Sigmoid colon (tissue), 7 donors: ENCODE data around the gene ATP1A1. TPM values are rescaled to one million over a fixed set of nuclear protein-coding genes. Genes with fewer than 3 reads are reported as not detected.

Experiments
- DNase-seq: peaks from one replicate; pipeline ENCODE4 v3.0.0-alpha.2; 2019
- H3K27ac ChIP-seq, 4 donors: fragments of 200-600 bp; sonication (generic); one replicate each; pipeline ENCODE4 v1.5.1; 2016 to 2019; ENCODE audit warnings: mild to moderate bottlenecking in 1 of 4
- H3K27me3 ChIP-seq, 3 donors: fragments of 200-600 bp; sonication (generic); one replicate each; pipeline ENCODE4 v1.5.1; 2019; ENCODE audit warnings: mild to moderate bottlenecking in 1 of 3
- H3K36me3 ChIP-seq, 4 donors: fragments of 200-600 bp; sonication (generic); one replicate each; pipeline ENCODE4 v1.5.1; 2016 to 2019
- H3K4me1 ChIP-seq, 4 donors: fragments of 200-600 bp; sonication (generic); one replicate each; pipeline ENCODE4 v1.5.1; 2017 to 2019
- H3K4me3 ChIP-seq, 4 donors: fragments of 200-600 bp; sonication (generic); one replicate each; pipeline ENCODE4 v1.5.1; 2017 to 2019; ENCODE audit warnings: mild to moderate bottlenecking in 2 of 4, moderate library complexity in 1 of 4
- H3K9me3 ChIP-seq, 4 donors: fragments of 200-600 bp in 3 of 4; sonication (generic) in 3 of 4; one replicate each; pipeline versions ENCODE4 v1.5.1 to v1.6.1; 2013 to 2019
- EP300 ChIP-seq, 4 donors: sonication (generic); formaldehyde crosslinking; IDR thresholded peaks; one replicate each; pipeline ENCODE4 v1.6.1; 2017; ENCODE audit warnings: antibody characterized with exemption in 4 of 4
- POLR2A ChIP-seq, 2 donors: fragments of 450-650 bp; IDR thresholded peaks; one replicate each; pipeline ENCODE4 v1.6.1; 2016; ENCODE audit warnings: antibody characterized with exemption in 2 of 2, mild to moderate bottlenecking in 2 of 2, moderate library complexity in 2 of 2
- POLR2AphosphoS5 ChIP-seq, 4 donors: sonication (generic); formaldehyde crosslinking; IDR thresholded peaks; one replicate each; pipeline ENCODE4 v1.6.1; 2017; ENCODE audit warnings: antibody characterized with exemption in 4 of 4
- WGBS, 2 donors: extraction: QIAGEN DNeasy Blood & Tissue Kit; methylation state at CpG; one replicate each; pipeline ENCODE4 v1.1.7; 2013; 5-methylcytosine and 5-hydroxymethylcytosine counted together
- intact Hi-C: fragments of 100-400 bp; cut with DNase I; formaldehyde crosslinking; loops from one replicate; pipeline ENCODE4 v1.15.1; 2023
- polyA plus RNA-seq, 3 donors: library from polyadenylated mRNA; stranded (reverse); fragments of 200-250 nt; gene quantifications; one replicate each; pipeline ENCODE4 v1.2.3, GENCODE V29; 2013
- total RNA-seq, 4 donors: library from RNA; depleted of rRNA; stranded (reverse); fragments of >200 nt; gene quantifications; one replicate each; pipeline ENCODE4 v1.1.0, GENCODE V29; 2016
- TF ChIP-seq, protein P1 (sequence below), 4 experiments: fragments of 450-650 bp in 3 of 4; fragments of 200-600 bp in 1 of 4; IDR thresholded peaks; one replicate each; pipeline ENCODE4 v1.5.1; 2016 to 2019; ENCODE audit warnings: antibody characterized with exemption in 4 of 4, mild to moderate bottlenecking in 3 of 4, moderate library complexity in 2 of 4
- donor health status: healthy with polysubstance abuse.
- donor health status: Bipolar disorder and iron deficiency.
- donor health status: healthy.

ATP1A1 gene
- total and polyA plus RNA-seq, 7 donors, result 88.6 to 1,099 (median 101) TPM

DNA sequence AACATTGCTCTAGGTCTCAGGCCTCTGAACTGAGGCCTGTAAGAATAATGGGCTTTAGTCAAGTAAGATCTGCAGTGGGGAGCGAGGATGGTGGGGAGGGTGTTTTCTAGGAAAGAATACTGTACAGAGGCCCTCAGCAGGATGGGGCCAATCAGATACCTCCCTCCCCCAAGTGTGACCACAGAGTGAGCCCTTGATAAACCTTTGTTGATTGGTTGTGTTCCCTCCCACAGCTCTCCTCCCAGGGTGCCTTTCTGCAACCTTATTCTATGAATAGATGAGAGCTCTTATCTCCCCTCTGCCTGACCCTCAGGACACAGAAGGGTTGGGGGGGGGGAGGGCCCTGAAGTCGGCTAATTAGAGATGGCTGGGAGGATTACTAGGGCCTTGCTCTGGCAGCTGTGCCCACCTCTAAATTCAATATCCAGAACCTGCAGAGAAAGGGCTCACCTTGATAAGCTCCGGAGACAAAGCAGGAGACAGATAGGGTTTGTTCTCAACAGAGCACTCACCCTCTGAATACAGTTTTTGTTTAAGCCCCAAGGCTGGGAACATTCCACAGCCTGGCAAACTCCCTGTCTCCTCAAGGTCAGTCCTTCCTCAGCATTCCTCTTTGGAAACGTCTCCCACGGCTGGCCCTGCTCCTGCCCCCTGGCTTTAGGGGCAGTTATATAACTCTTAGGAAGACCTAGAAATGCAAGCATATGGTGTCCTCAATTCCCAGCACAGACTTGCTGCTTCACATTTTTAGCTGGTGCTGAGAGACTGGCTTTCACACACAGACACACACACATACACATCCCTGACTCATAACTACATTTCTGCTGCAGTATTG lies 42.9 kb downstream of the ATP1A1 start:
- Histone ChIP-seq H3K27ac (no peak overlapping the region), H3K9me3 (no peaks in the 10 kb centered on the region), H3K27me3 (no peaks in the 10 kb centered on the region), H3K4me3 (no peak overlapping the region), H3K36me3 (no peaks in the 10 kb centered on the region), H3K4me1 (peaks cover 0 to 17% (median 12%) of the 10 kb centered on the region in 4 donors)
- intact Hi-C loops, result loop anchor here (5.0 kb wide), 1 partner anchor 156 kb away; the partner anchor contains the start of gene CD58
- no peak for DNase-seq
- 67 to 76% methylated on average over 5 of the region's 5 CpGs for WGBS, 2 donors
- TF ChIP-seq EP300 (IDR thresholded peaks at IDR 0.05) (no peak), POLR2A (IDR thresholded peaks at IDR 0.05) (no peak)
- TF ChIP-seq, protein P1, sequence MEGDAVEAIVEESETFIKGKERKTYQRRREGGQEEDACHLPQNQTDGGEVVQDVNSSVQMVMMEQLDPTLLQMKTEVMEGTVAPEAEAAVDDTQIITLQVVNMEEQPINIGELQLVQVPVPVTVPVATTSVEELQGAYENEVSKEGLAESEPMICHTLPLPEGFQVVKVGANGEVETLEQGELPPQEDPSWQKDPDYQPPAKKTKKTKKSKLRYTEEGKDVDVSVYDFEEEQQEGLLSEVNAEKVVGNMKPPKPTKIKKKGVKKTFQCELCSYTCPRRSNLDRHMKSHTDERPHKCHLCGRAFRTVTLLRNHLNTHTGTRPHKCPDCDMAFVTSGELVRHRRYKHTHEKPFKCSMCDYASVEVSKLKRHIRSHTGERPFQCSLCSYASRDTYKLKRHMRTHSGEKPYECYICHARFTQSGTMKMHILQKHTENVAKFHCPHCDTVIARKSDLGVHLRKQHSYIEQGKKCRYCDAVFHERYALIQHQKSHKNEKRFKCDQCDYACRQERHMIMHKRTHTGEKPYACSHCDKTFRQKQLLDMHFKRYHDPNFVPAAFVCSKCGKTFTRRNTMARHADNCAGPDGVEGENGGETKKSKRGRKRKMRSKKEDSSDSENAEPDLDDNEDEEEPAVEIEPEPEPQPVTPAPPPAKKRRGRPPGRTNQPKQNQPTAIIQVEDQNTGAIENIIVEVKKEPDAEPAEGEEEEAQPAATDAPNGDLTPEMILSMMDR (IDR thresholded peaks at IDR 0.05), result no peak

DNA sequence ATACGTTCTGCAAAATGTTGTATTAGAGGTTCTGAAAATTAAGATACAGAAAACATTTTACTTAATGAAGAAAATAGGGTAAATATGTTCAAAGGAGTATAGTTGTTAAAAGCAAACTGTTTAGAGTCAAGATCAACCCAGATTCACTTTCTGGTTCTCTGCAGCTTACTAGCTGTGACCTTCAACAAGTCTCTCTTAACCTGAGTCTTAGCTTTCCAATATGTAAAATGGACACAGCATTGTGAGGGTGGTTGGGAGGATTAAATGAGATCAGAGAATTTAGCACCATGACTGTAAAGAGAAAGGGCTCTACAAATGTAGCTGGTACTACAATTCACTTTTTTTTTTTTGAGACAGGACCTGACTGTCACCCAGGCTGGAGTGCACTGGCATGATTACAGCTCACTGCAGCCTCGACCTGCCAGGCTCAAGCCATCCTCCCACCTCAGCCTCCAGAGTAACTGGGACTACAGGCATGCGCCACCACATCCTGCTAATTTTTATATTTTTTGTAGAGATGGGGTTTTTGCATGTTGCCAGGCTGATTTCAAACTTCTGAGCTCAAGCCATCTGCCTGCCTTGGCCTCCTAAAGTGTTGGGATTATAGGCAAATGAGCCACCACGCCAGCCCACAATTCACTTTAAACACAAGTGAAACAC lies 43.9 kb downstream of the ATP1A1 start:
- no peaks in the 10 kb centered on the region for H3K36me3 ChIP-seq
- no peak for DNase-seq
- no peak overlapping the region for H3K4me3 ChIP-seq
- H3K4me1 ChIP-seq, result peaks cover 0 to 17% (median 12%) of the 10 kb centered on the region in 4 donors
- no peaks in the 10 kb centered on the region for H3K9me3 ChIP-seq
- TF ChIP-seq, protein P1 (IDR thresholded peaks at IDR 0.05), result no peak
- TF ChIP-seq EP300 (IDR thresholded peaks at IDR 0.05) (no peak), POLR2AphosphoS5 (IDR thresholded peaks at IDR 0.05) (no peak), POLR2A (IDR thresholded peaks at IDR 0.05) (no peak)
- no peak overlapping the region for H3K27ac ChIP-seq
- no peaks in the 10 kb centered on the region for H3K27me3 ChIP-seq
- WGBS, 2 donors, result 85 to 87% methylated on average over 4 of the region's 4 CpGs
- intact Hi-C loops, result loop anchor here (5.0 kb wide), 1 partner anchor 155 kb away; the partner anchor contains the start of gene CD58

- WGBS, 2 donors, result 27 to 64% methylated on average over 6 of the region's 6 CpGs
- intact Hi-C loops, result loop anchor here (2.0 to 5.0 kb wide), 2 partner anchors 39 to 155 kb away; partner anchors contain the start of gene CD58
These were observed 44.6 kb downstream of the ATP1A1 start for GRCh38 chr1:116417678-116418077.

DNA sequence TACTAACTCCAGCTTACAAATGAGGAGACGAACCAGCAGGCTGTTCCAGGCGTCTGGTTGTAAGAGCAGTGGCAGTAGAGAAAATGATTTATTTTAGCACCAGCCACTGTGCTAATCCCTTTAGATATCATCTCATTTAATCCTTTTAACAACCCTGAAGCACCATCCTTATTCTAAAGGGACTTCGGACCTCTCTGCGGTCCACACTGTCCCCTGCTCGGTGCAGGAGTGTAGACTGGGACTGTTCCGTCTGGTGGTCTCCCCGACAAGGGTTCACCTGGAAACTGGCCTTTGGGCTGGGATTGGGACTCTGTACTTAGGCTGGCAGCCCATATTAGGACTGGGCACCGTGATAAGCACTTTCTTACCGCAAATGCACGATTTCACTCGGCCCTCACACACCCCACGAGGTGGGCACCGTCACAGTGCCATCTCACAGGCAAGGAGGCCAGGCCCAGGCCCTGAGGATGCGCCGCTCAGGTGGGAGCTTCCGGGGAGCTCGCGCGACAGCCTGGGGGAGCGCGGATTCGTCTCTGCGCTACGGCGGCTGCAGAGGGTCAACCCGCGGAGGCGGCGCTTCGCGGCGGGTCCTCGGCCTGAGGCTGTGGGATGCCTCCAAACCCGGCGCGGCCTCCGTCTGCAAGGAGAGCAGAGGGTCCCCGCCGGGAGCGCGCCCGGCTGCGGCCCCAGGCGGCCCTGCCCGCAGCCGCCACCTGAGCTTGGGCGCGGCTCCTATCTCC lies 45.2 kb downstream of the ATP1A1 start:
- 0 to 2% methylated on average over 48 of the region's 48 CpGs for WGBS, 2 donors

More at GRCh38 chr1:116417678-116418077, 44.6 kb downstream of the ATP1A1 start:
- Histone ChIP-seq H3K36me3 (no peaks in the 10 kb centered on the region), H3K4me1 (peaks cover 0 to 17% (median 12%) of the 10 kb centered on the region in 4 donors), H3K27me3 (no peaks in the 10 kb centered on the region), H3K27ac (peak overlapping the region in 2 of 4 donors; percentile 75 to 78), H3K9me3 (no peaks in the 10 kb centered on the region), H3K4me3 (peak overlapping the region; percentile 58 to 76 (median 65))
- TF ChIP-seq POLR2AphosphoS5 (IDR thresholded peaks at IDR 0.05) (no peak), POLR2A (IDR thresholded peaks at IDR 0.05) (no peak), EP300 (IDR thresholded peaks at IDR 0.05) (no peak)
- TF ChIP-seq, protein P1 (IDR thresholded peaks at IDR 0.05), result no peak
- no peak for DNase-seq

More for the DNA sequence above, 45.2 kb downstream of the ATP1A1 start:
- intact Hi-C loops, result loop anchor here (2.0 to 5.0 kb wide), 2 partner anchors 39 to 154 kb away; partner anchors contain the start of gene CD58
- DNase-seq, result peak; percentile 92
- H3K27me3 ChIP-seq, result no peaks in the 10 kb centered on the region
- H3K36me3 ChIP-seq, result no peaks in the 10 kb centered on the region
- peak overlapping the region; percentile 58 to 76 (median 65) for H3K4me3 ChIP-seq
- H3K4me1 ChIP-seq, result peaks cover 0 to 17% (median 12%) of the 10 kb centered on the region in 4 donors
- no peak for TF ChIP-seq EP300 (IDR thresholded peaks at IDR 0.05)
- peak; percentile 61 to 83 (median 80) for TF ChIP-seq POLR2AphosphoS5 (IDR thresholded peaks at IDR 0.05)
- TF ChIP-seq POLR2A (IDR thresholded peaks at IDR 0.05), result peak; percentile 18 to 30
- peak overlapping the region; percentile 69 to 78 (median 74) for H3K27ac ChIP-seq
- no peaks in the 10 kb centered on the region for H3K9me3 ChIP-seq
